Hematopoietic multipotent progenitor cell treated with erythropoietin and hydrocortisone succinate and interleukin-3 and kit ligand, for 4 days (in vitro differentiated cells): Measurements from ENCODE around the gene GOSR2.

Experiments
- DNase-seq: peaks from one replicate; pipeline ENCODE4 v3.0.0-alpha.2; 2015

GOSR2 gene

GRCh38 chr17:46922804-46923635 is at the start of gene GOSR2:
Gene GOSR2 (plus strand): TSS chr17:46923160. CDS start chr17:46923193, 33 bp downstream.
- DNase-seq, result peak; percentile 96

- DNase-seq, result no peak
Measured at GRCh38 chr17:46873941-46874645, 48.9 kb upstream of the GOSR2 start.

GRCh38 chr17:46874906-46875305 is 48.1 kb upstream of the GOSR2 start:
- peak; percentile 27 for DNase-seq

GRCh38 chr17:46875849-46876352 is 47.1 kb upstream of the GOSR2 start:
- no peak for DNase-seq

GRCh38 chr17:46876353-46876887 is 46.5 kb upstream of the GOSR2 start:
- peak; percentile 29 for DNase-seq

GRCh38 chr17:46876926-46877325 is 46.0 kb upstream of the GOSR2 start:
- DNase-seq, result no peak

- DNase-seq, result no peak
Measured at GRCh38 chr17:46877466-46877865, 45.5 kb upstream of the GOSR2 start.

- DNase-seq, result no peak
Measured at GRCh38 chr17:46878055-46878454, 44.9 kb upstream of the GOSR2 start.

- no peak for DNase-seq
Measured at GRCh38 chr17:46879101-46879500, 43.9 kb upstream of the GOSR2 start.

GRCh38 chr17:46881015-46881414 is 41.9 kb upstream of the GOSR2 start:
- DNase-seq, result no peak

- DNase-seq, result no peak
Measured at GRCh38 chr17:46882666-46883065, 40.3 kb upstream of the GOSR2 start.

- no peak for DNase-seq
Measured at GRCh38 chr17:46883871-46884520, 39.0 kb upstream of the GOSR2 start.

- no peak for DNase-seq
Measured at GRCh38 chr17:46884552-46884951, 38.4 kb upstream of the GOSR2 start.

- DNase-seq, result no peak
Measured at GRCh38 chr17:46885415-46886309, 37.3 kb upstream of the GOSR2 start.

- DNase-seq, result no peak
Measured at GRCh38 chr17:46886310-46886663, 36.7 kb upstream of the GOSR2 start.

GRCh38 chr17:46887717-46888116 is 35.2 kb upstream of the GOSR2 start:
- DNase-seq, result peak; percentile 26

GRCh38 chr17:46888727-46889126 is 34.2 kb upstream of the GOSR2 start:
- no peak for DNase-seq

- DNase-seq, result no peak
Measured at GRCh38 chr17:46889519-46889918, 33.4 kb upstream of the GOSR2 start.

- no peak for DNase-seq
Measured at GRCh38 chr17:46889992-46890564, 32.9 kb upstream of the GOSR2 start.

- DNase-seq, result no peak
Measured at GRCh38 chr17:46890638-46891037, 32.3 kb upstream of the GOSR2 start.

GRCh38 chr17:46892192-46892703 is 30.7 kb upstream of the GOSR2 start:
- no peak for DNase-seq

- DNase-seq, result no peak
Measured at GRCh38 chr17:46894024-46894423, 28.9 kb upstream of the GOSR2 start.
